Astrocyte of the spinal cord (primary cell): ENCODE results near the gene GALNT17.

Experiments
- DNase-seq: peaks from one replicate; pipeline ENCODE4 v3.0.0; 2011; ENCODE audit warnings: low read depth, low spot score
- H3K4me3 ChIP-seq: 2 replicates; pipeline ENCODE4 v1.5.1; 2011; ENCODE audit warnings: low read depth, mild to moderate bottlenecking, low read length, moderate library complexity
- in situ Hi-C: cut with HindIII; loops from 2 replicates; pipeline ENCODE4 v1.10.0; 2017; ENCODE audit warnings: low sequenced_read_pairs
- TF ChIP-seq, protein P1 (sequence below): IDR thresholded peaks from 2 replicates; pipeline ENCODE4 v1.5.1; 2012; ENCODE audit warnings: low read depth, mild to moderate bottlenecking, low read length, inconsistent platforms

GALNT17 gene

DNA sequence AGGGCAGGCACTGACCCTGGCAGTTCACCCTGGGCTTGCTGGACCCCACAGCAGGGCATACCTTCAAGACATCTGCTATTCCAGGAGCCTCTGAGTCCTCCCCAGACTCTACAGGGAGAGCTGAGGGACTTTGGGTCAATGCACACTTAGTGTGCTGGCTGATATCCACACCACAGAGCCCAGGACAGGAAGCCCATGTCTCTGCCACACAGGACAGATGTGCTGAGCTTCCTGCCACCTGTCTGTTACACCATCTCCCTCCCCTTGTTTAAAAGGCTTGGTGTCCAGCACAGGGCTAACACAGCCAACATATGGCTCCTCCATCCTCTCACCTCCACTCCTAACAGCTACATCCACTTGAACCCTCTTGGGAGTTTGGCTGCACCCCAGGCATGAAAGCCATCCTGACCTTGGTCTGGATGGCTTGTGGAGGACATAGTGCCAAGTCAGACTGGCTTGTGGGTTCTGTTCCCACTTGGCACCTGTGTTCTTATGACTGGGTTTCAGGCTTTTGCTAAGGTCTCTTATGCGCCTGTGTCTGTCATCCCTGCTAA, 529.8 kb downstream of the GALNT17 start:
- in situ Hi-C loops: no loop called here
- H3K4me3 ChIP-seq: no peak overlapping the region
- TF ChIP-seq, protein P1, sequence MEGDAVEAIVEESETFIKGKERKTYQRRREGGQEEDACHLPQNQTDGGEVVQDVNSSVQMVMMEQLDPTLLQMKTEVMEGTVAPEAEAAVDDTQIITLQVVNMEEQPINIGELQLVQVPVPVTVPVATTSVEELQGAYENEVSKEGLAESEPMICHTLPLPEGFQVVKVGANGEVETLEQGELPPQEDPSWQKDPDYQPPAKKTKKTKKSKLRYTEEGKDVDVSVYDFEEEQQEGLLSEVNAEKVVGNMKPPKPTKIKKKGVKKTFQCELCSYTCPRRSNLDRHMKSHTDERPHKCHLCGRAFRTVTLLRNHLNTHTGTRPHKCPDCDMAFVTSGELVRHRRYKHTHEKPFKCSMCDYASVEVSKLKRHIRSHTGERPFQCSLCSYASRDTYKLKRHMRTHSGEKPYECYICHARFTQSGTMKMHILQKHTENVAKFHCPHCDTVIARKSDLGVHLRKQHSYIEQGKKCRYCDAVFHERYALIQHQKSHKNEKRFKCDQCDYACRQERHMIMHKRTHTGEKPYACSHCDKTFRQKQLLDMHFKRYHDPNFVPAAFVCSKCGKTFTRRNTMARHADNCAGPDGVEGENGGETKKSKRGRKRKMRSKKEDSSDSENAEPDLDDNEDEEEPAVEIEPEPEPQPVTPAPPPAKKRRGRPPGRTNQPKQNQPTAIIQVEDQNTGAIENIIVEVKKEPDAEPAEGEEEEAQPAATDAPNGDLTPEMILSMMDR: no peak
- DNase-seq: no peak

DNA sequence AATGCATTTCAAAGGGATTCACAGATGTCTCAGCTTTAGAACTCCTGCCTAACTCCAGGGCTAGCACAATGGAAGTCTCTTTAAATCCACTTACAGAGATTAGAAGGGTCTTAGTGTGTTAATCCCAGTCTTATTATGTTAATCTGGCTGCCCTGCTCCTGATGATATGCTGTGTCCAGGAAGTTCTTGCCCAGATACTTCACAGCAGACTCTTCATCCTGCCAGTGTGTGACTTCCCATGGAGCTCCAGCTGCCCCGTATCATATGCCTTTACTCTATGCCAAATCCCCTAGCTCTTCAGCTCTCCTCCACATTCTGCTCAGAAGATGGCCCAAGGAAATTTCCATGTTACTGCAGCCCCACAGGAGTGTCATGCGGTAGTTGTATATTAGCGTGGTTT, 533.8 kb downstream of the GALNT17 start:
- in situ Hi-C loops: no loop called here
- no peak for DNase-seq
- H3K4me3 ChIP-seq: no peak overlapping the region
- TF ChIP-seq, protein P1: no peak

DNA sequence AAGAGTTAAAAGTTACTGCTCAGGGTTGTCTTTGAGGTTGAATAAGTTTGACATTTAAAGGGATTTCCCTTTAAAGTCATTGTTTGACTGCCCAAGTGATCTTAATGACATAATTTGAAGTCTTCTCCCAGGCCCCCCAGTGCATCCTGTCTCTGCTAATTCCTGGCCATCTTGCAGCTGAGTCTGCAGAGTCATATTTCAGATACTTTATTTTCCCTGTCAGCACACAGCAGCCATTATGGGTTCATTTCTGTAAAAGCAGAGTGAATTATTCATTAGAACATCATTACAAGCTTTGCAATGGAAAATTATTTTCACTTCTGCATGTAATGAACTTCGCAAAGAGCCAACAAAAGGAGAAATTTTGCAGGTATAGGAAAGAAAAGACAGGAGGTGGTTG, 536.6 kb downstream of the GALNT17 start:
- no peak for DNase-seq
- TF ChIP-seq, protein P1: no peak
- no peak overlapping the region for H3K4me3 ChIP-seq
- in situ Hi-C loops: no loop called here

DNA sequence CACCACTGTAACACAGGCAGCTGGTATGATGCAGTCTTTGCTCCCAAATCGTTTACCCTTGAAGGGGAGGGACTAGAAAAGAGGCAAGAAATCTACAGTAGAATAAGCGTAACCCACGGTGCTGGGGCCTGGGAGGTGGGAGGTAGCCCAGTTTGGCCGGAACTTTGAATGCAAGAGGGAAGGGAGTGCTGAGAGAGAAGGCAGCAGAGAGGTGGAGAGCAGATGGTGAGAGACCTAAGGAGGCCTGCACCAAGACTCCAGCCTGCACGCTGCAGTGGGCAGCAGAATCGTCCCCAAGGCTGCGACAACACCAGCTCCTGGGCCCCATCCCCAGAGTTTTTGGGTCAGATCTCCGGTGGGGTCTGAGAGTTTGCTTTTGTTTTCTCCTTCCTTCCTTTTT, 547.5 kb downstream of the GALNT17 start:
- TF ChIP-seq, protein P1: no peak

DNA sequence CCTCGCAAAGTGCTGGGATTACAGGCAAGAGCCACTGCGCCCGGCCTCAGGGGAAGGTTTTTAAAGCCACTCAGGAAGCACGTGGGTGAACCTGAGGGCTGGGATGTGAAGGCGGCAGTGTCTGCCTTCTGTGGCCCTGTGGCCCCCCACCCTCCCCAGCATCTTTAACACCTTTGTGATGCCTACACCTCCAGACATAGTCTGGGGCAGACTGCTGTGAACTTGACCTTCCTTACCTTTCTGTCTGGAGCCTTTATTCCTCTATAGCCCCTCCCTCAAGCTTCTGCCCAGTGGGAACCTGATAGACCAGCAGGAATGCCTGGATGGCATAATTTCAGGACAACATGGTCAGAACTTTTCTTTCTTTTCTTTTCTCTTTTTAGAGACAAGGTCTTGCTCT, 550.2 kb downstream of the GALNT17 start:
- in situ Hi-C loops: no loop called here
- DNase-seq: no peak
- TF ChIP-seq, protein P1: no peak
- no peak overlapping the region for H3K4me3 ChIP-seq

More for the DNA sequence above, 547.5 kb downstream of the GALNT17 start:
- in situ Hi-C loops: no loop called here
- no peak overlapping the region for H3K4me3 ChIP-seq
- DNase-seq: no peak

DNA sequence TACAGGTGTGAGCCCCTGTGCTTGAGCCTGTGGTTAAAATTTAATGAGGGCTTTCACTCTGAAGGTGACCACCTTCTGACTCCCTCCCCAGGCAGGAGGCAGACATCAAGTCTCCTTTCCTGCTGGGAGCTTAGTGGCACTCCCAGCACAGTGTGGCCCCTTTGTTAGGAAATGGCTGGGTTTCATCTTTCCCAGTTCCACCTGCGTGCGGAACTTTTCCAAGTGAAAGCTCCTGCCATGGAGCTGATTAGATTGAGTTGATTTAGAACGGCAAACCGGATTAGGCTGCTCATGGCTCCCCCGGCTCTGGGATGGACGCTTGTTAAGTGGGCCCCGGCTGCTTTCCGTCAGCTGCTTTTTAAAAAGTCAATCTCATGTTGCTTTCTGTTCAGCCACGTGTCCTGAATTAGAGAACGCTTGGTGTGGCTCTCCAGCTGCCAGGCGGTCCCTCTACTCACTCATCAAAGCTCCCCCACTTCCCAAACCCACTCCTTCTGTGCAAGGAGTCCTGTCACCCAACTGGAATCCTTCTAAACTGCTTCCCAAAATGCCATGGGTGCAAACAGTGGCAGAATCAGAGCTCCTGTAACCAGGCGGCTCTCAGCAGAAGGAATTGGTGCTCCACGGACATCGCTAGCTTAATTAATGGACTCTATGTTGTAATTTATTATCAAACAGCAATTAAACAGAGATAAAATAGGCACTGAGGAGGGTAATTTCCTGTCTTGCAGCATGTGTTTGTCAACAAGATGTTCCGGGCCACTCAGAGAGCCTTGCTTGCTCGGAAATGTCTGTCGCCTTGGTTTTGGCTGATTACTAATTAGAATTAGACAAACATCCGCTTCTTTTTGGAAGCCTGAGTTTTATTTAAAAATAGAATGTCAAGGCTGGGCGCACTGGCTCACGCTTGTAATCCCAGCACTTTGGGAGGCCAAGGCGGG, 551.2 kb downstream of the GALNT17 start:
- TF ChIP-seq, protein P1: no peak
- DNase-seq: no peak
- H3K4me3 ChIP-seq: no peak overlapping the region
- in situ Hi-C loops: no loop called here
